GM12875 (cell line): ENCODE data around the gene TMEM92.

Experiments used
- H3K4me3 ChIP-seq: one replicate; pipeline ENCODE4 v1.5.1; 2011; ENCODE audit warnings: low read depth, low read length, control low read depth
- CTCF ChIP-seq: IDR thresholded peaks from 2 replicates; pipeline ENCODE4 v1.5.1; 2011; ENCODE audit warnings: low read depth, mild to moderate bottlenecking, control low read depth, inconsistent platforms, low read length, moderate library complexity, borderline replicate concordance; ENCODE audit not compliant: insufficient read depth

The TMEM92 gene

GRCh38 chr17:50272246-50272645 is 2.0 kb upstream of the TMEM92 start:
- H3K4me3 ChIP-seq, result no peak overlapping the region
- no peak for TF ChIP-seq CTCF

DNA sequence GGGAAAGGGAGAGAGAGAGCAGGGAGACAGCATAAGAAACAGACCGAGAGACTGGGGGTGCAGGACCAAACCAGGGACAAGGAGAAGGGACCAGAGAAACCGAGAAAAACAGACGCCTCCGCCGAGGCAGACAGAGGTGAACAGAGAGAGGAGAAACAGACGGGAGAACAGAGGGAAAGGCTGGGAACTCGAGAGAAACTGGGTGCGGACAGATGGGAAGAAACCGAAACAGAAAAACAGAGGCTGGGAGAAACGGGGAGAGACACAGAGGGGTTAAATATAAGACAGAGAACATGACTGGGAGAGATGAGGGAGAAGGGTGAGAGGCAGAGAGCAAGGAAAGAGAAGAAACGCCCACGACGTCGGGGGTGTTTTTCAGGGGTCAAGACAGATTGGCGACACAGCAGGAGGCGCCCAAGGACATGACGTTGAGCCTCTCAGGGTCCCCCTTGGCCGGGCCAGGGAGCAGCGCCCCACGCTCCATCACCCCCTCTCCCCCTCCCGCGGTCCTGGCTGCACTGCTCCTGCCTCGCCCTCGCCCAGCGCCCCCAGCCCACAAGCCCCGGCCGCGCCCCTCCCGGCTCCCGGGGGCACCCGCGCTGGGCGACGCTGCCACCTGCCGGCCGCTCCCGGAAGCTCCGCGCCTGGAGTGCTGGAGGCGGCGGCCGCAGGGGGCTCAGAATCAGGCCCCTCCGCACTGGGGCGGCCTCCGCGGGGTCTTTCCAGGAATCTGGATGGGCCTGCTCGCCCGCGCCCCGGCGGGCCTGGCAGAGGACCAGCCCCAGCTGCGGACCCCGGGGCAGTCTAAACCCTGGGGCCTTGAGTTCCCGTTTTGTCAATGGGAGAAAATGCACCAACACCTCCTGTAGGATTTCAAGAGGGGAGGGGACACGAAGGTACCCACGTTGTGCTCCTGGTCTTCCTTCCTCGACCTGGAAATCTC is 1.3 kb upstream of the TMEM92 start:
- H3K4me3 ChIP-seq, result peak overlapping the region; percentile 8
- peak; percentile 86 for TF ChIP-seq CTCF

- no peak for TF ChIP-seq CTCF
- no peak overlapping the region for H3K4me3 ChIP-seq
Observed at GRCh38 chr17:50273654-50274040, 619 bp upstream of the TMEM92 start.

DNA sequence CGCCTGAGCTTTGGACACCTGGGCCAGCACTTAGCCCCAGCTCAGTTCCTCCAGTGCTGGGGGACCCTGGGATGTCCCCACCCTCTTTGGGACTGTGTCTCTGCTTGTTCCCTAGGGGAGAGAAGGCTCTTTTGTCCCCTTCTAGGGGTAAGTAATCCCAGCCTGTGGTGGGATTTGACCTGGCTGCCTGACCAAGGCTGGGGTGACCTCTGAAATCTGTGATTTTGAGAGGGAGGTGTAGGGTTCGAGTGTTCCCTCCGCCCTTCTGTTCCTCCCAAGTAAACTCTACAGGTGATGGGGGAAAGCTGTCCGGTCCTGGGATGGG is 593 bp downstream of the TMEM92 start:
- TF ChIP-seq CTCF, result no peak
- H3K4me3 ChIP-seq, result no peak overlapping the region

- no peak for TF ChIP-seq CTCF
- no peak overlapping the region for H3K4me3 ChIP-seq
Observed at GRCh38 chr17:50275279-50275678, 1.0 kb downstream of the TMEM92 start.

DNA sequence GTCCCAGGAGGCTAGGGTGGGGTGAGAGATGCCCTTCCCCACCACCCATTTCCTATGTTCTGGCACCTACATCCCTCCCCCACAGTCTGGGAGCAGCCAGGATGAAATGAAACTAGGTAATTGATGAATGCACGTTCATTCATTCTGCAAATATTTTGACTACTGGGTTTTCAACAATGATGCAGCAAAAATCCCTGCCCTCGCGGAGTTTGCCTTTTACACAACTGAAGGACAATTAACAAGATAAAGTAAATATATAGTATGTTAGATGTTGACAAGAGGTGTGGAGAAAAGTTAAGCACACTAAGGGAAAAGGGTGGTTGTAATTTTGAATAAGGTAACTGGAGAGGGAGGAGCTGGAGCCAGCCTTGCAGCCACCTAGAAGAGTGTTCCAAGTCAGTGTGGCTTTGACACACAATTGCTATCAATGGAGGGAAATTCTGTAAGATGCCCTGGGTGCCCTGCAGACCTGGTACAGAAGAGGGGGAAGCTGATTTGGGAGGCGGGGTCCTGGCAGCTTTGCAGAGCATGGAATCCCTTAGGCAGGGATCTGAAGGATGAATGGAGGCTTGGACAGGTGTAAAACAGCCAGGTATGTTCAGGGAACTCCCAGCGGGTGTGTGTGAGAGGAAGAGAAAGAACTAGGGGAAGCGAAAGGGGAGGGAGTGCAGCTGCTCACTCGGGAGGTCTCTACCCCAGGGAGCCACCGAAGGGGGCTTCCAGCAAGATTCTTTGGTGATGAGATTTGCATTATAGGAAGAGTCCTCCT is 2.5 kb downstream of the TMEM92 start:
- H3K4me3 ChIP-seq, result no peak overlapping the region
- TF ChIP-seq CTCF, result no peak
